ENCODE measurements around the gene BPHL. TPM values are rescaled to one million over a fixed set of nuclear protein-coding genes. Genes with fewer than 3 reads are reported as not detected.
A peak's percentile ranks its signal among the peaks of the same experiment; 100 is the strongest.

BPHL gene
- total RNA-seq, 1 experiment from 2014 or later, result 31.3 TPM

DNA sequence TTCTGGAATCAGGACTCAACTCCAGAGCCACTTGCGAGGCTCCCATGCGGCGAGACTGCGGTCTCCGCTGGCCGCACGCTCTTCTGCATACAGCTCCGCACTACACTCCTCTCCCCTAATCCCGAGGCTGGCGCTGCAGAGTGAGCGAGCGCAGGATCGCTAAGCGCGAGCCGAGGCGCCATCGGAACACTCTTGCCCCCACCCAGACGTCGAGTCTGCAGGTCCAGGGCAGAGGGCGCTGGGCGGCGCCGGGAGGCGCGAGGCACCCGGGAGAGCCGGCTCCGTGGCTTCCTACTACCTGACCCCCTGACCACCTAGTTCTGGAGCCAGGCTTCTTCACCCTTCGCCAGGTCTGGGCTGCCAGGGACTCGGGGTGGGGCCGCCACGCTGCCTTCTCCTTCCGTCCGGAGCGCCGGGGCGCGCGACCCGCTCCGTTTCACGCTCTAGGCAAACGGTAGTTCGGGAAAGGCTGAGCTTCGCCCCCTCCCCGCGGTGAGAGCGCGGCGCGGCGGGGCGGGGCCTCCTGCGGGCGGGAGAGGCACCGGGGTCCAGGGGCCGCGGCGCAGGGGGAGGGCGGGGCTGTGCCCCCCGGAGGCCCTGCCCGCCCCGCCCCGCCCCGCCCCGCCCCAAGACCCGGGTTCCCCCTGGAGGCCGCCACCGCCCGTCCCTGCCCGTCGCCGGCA is 44.2 kb downstream of the BPHL start (continued):
- TF ChIP-seq CBX3 (IDR thresholded peaks at IDR 0.05; ENCODE audit: low read depth) (no peak), FOSL1 (IDR thresholded peaks at IDR 0.05; ENCODE audit: low read depth) (no peak), YY1 (IDR thresholded peaks at IDR 0.05; ENCODE audit: extremely low read depth, insufficient replicate concordance, low read depth, low read length) (no peak), ZFX (IDR thresholded peaks at IDR 0.05) (0 out of 2 replicates have a peak, but pooled peaks have one; percentile 15)

DNA sequence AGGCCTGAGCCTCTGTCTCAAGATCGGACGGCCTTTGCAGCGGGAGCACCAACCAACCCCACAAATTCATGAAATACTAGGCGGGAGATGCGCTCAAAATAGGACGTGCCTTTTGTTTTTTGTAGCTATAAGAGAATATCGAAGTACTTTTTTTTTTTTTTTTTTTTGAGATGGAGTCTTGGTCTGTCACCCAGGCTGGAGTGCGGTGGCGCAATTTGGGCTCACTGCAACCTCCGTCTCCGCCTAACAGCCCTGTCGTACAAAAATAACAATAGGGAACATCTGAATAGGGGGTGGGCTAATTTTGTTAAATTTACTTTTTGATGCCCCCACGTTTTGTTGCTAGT is 44.7 kb downstream of the BPHL start:
- H3K4me3 ChIP-seq (replicated peaks in 1 of 2; ENCODE audit: low read depth in 1 of 2, low read length in 2 of 2), result peak overlapping the region; percentile 56 to 71
- no peaks in the 10 kb centered on the region for H3K9me2 ChIP-seq (ENCODE audit: insufficient read depth)
- peak overlapping the region; percentile 82 for H2AFZ ChIP-seq (ENCODE audit: low read depth, low read length, poor library complexity, severe bottlenecking)
- ChIA-PET POLR2A (interaction anchor here (1.1 kb wide), 1 partner anchor 44 kb away, joined by 3 read pairs; no protein-coding TSS in a partner anchor), RAD21 (ENCODE audit: low non-redundant PET in 1 of 2, low total read pairs in 2 of 2, uncharacterized antibody in 2 of 2, unreplicated experiment in 2 of 2) (no interaction called here), CTCF (interaction anchor here (1.9 kb wide), 1 partner anchor 88 kb away, joined by 7 read pairs; no protein-coding TSS in a partner anchor)
- H3K4me1 ChIP-seq (ENCODE audit: control insufficient read depth in 1 of 2, insufficient read depth in 2 of 2, low read length in 2 of 2), result peaks cover 19 to 69% of the 10 kb centered on the region in 2 experiments
- DNase-seq (ENCODE audit: low read depth, low spot score) (no peak), ATAC-seq (peak; percentile 4; the same call in 1 of the 2 replicates)
- no peaks in the 10 kb centered on the region for H4K20me1 ChIP-seq (ENCODE audit: insufficient read depth)
- H3K27ac ChIP-seq (ENCODE audit: low read depth, low read length), result peak overlapping the region; percentile 43
- H3K9ac ChIP-seq (ENCODE audit: low read length), result peak overlapping the region; percentile 77
- H3K36me3 ChIP-seq (ENCODE audit: control insufficient read depth in 1 of 2, insufficient read depth in 2 of 2, low read length in 2 of 2), result no peaks in the 10 kb centered on the region
- no TSS peak for BruUV-seq (replicated peaks)
- intact Hi-C loops (cut with micrococcal nuclease), result no loop called here
- H3K27me3 ChIP-seq (ENCODE audit: insufficient read depth, low read length), result no peaks in the 10 kb centered on the region
- TF ChIP-seq POLR2AphosphoS5 (IDR thresholded peaks at IDR 0.05; ENCODE audit: low read depth, low read length) (peak; percentile 37), EZH2phosphoT487 (IDR thresholded peaks at IDR 0.05; ENCODE audit: borderline replicate concordance) (no peak)
- TF ChIP-seq, protein P1, sequence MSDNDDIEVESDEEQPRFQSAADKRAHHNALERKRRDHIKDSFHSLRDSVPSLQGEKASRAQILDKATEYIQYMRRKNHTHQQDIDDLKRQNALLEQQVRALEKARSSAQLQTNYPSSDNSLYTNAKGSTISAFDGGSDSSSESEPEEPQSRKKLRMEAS (IDR thresholded peaks at IDR 0.05), result no peak
- H3K4me2 ChIP-seq (ENCODE audit: low read length), result peak overlapping the region; percentile 95
- no peaks in the 10 kb centered on the region for H3K79me2 ChIP-seq (ENCODE audit: insufficient read depth, low read length)
- H3K9me3 ChIP-seq (ENCODE audit: control insufficient read depth in 1 of 2, insufficient read depth in 1 of 2, low read depth in 1 of 2, low read length in 2 of 2), result no peaks in the 10 kb centered on the region

DNA sequence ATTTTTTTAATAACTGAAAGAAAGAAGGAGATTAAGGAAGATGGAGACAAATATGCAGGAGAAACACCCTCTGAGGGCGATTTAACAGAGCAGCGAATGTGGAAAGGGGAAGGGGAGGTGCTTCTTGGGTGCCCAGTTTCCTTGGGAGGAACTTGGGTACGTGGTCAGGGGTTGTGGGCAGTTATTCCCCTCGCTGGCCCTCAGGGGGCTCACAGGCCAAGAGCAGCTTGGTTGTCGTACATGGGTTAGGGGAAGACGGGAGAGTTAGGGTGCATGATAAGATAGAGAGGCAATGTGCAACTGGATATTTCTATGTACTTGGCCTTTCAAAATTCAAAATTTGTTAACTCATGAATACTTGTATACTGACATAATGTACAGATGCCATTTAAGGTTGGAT is 45.9 kb downstream of the BPHL start:
- RAD21 ChIA-PET (ENCODE audit: low non-redundant PET in 1 of 2, low total read pairs in 2 of 2, uncharacterized antibody in 2 of 2, unreplicated experiment in 2 of 2), result no interaction called here
- CTCF ChIA-PET, result no interaction called here
- DNase-seq (ENCODE audit: low read depth, low spot score), result no peak
- no peak for ATAC-seq
- Histone ChIP-seq H3K4me2 (ENCODE audit: low read length) (no peak overlapping the region), H3K9me2 (ENCODE audit: insufficient read depth) (no peaks in the 10 kb centered on the region), H3K79me2 (ENCODE audit: insufficient read depth, low read length) (no peaks in the 10 kb centered on the region), H3K27ac (ENCODE audit: low read depth, low read length) (no peak overlapping the region), H3K4me1 (ENCODE audit: control insufficient read depth in 1 of 2, insufficient read depth in 2 of 2, low read length in 2 of 2) (peaks cover 19 to 58% of the 10 kb centered on the region in 2 experiments), H3K9ac (ENCODE audit: low read length) (no peak overlapping the region), H3K36me3 (ENCODE audit: control insufficient read depth in 1 of 2, insufficient read depth in 2 of 2, low read length in 2 of 2) (no peaks in the 10 kb centered on the region), H3K27me3 (ENCODE audit: insufficient read depth, low read length) (no peaks in the 10 kb centered on the region), H4K20me1 (ENCODE audit: insufficient read depth) (no peaks in the 10 kb centered on the region), H2AFZ (ENCODE audit: low read depth, low read length, poor library complexity, severe bottlenecking) (no peak overlapping the region), H3K4me3 (replicated peaks in 1 of 2; ENCODE audit: low read depth in 1 of 2, low read length in 2 of 2) (no peak overlapping the region), H3K9me3 (ENCODE audit: control insufficient read depth in 1 of 2, insufficient read depth in 1 of 2, low read depth in 1 of 2, low read length in 2 of 2) (no peaks in the 10 kb centered on the region)
- POLR2A ChIA-PET, result no interaction called here
- intact Hi-C loops (cut with micrococcal nuclease), result no loop called here
- BruUV-seq (replicated peaks), result no TSS peak
- TF ChIP-seq EZH2 (IDR thresholded peaks at IDR 0.05) (no peak), EZH2phosphoT487 (IDR thresholded peaks at IDR 0.05; ENCODE audit: borderline replicate concordance) (no peak), POLR2A (IDR thresholded peaks at IDR 0.05; ENCODE audit: borderline replicate concordance, extremely low read depth, insufficient read depth, insufficient read length) (no peak), YY1 (IDR thresholded peaks at IDR 0.05; ENCODE audit: extremely low read depth, insufficient replicate concordance, low read depth, low read length) (no peak), POLR2AphosphoS5 (IDR thresholded peaks at IDR 0.05; ENCODE audit: low read depth, low read length) (no peak)
- TF ChIP-seq, protein P1 (IDR thresholded peaks at IDR 0.05), result no peak
- TF ChIP-seq, protein P2, sequence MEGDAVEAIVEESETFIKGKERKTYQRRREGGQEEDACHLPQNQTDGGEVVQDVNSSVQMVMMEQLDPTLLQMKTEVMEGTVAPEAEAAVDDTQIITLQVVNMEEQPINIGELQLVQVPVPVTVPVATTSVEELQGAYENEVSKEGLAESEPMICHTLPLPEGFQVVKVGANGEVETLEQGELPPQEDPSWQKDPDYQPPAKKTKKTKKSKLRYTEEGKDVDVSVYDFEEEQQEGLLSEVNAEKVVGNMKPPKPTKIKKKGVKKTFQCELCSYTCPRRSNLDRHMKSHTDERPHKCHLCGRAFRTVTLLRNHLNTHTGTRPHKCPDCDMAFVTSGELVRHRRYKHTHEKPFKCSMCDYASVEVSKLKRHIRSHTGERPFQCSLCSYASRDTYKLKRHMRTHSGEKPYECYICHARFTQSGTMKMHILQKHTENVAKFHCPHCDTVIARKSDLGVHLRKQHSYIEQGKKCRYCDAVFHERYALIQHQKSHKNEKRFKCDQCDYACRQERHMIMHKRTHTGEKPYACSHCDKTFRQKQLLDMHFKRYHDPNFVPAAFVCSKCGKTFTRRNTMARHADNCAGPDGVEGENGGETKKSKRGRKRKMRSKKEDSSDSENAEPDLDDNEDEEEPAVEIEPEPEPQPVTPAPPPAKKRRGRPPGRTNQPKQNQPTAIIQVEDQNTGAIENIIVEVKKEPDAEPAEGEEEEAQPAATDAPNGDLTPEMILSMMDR (IDR thresholded peaks at IDR 0.05 in 2 of 3, conservative IDR thresholded peaks at IDR 0.05 in 1 of 3; ENCODE audit: borderline replicate concordance in 1 of 3, insufficient read depth in 1 of 3, low read depth in 2 of 3, low read length in 2 of 3), result no peak
- TF ChIP-seq, protein P3, sequence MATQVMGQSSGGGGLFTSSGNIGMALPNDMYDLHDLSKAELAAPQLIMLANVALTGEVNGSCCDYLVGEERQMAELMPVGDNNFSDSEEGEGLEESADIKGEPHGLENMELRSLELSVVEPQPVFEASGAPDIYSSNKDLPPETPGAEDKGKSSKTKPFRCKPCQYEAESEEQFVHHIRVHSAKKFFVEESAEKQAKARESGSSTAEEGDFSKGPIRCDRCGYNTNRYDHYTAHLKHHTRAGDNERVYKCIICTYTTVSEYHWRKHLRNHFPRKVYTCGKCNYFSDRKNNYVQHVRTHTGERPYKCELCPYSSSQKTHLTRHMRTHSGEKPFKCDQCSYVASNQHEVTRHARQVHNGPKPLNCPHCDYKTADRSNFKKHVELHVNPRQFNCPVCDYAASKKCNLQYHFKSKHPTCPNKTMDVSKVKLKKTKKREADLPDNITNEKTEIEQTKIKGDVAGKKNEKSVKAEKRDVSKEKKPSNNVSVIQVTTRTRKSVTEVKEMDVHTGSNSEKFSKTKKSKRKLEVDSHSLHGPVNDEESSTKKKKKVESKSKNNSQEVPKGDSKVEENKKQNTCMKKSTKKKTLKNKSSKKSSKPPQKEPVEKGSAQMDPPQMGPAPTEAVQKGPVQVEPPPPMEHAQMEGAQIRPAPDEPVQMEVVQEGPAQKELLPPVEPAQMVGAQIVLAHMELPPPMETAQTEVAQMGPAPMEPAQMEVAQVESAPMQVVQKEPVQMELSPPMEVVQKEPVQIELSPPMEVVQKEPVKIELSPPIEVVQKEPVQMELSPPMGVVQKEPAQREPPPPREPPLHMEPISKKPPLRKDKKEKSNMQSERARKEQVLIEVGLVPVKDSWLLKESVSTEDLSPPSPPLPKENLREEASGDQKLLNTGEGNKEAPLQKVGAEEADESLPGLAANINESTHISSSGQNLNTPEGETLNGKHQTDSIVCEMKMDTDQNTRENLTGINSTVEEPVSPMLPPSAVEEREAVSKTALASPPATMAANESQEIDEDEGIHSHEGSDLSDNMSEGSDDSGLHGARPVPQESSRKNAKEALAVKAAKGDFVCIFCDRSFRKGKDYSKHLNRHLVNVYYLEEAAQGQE (IDR thresholded peaks at IDR 0.05; ENCODE audit: low read depth), result no peak

Measured in HCT116 (cell line).